GM12878 (cell line): ENCODE results near the gene FANCL. TPM values are rescaled to one million over a fixed set of nuclear protein-coding genes. Genes with fewer than 3 reads are reported as not detected.

Experiments used
- ATAC-seq: fragments of 200-7000 bp; cut with Tn5 transposase; 3 replicates; pipeline ENCODE4 v1.9.1; 2020; ENCODE audit warnings: mild to moderate bottlenecking, moderate library complexity
- BruUV-seq: library from RNA; stranded (reverse); fragments of 400-500 nt; replicated peaks from 2 replicates; lab custom pipeline; 2021; lab: Mats Ljungman, UMichigan
- CTCF ChIA-PET: fragments of 300-600 bp; sonication (Branson Sonifier 250); formaldehyde crosslinking; extraction: SDS; loops from one replicate; lab custom pipeline; 2021; ENCODE audit warnings: inconsistent platforms; lab: Yijun Ruan, JAX
- POLR2A ChIA-PET: fragments of 350-600 bp; formaldehyde crosslinking; extraction: SDS; loops from one replicate; lab custom pipeline; 2021; ENCODE audit warnings: inconsistent platforms; lab: Charles Lee
- RAD21 ChIA-PET: fragments of 300-600 bp; sonication (Branson Sonifier 250); formaldehyde crosslinking; loops from one replicate; lab custom pipeline; 2023; ENCODE audit warnings: antibody characterized with exemption; ENCODE audit not compliant: unreplicated experiment; lab: Charles Lee
- SMC1A ChIA-PET: fragments of 300-600 bp; sonication (Branson Sonifier 250); formaldehyde crosslinking; loops from one replicate; lab custom pipeline; 2023; ENCODE audit not compliant: unreplicated experiment, uncharacterized antibody; lab: Charles Lee
- DNase-seq: peaks from one replicate; pipeline ENCODE4 v3.0.0-alpha.2; 2011; ENCODE audit warnings: low read depth, low spot score
- FAIRE-seq: peaks from 3 replicates; lab custom pipeline; 2011; peaks lifted over from hg19 to GRCh38; lab: Jason Lieb, UNC
- H2AFZ ChIP-seq: 2 replicates; pipeline ENCODE4 v1.6.0; 2011; ENCODE audit warnings: low read depth, low read length, control low read depth; ENCODE audit not compliant: control insufficient read depth
- H3K27ac ChIP-seq: 2 replicates; pipeline ENCODE4 v1.5.1; 2011; ENCODE audit warnings: control low read depth; ENCODE audit not compliant: control insufficient read depth, insufficient read depth
- H3K27me3 ChIP-seq, 2 experiments: replicated peaks in 1 of 2; 2 replicates each; pipeline versions ENCODE4 v1.6.0 to v1.6.1; 2011; ENCODE audit warnings: low read length in 1 of 2; ENCODE audit not compliant: control insufficient read depth in 2 of 2, insufficient read depth in 2 of 2
- H3K36me3 ChIP-seq, 2 experiments: 2 replicates each; pipeline ENCODE4 v1.5.1; 2011; ENCODE audit warnings: low read length in 1 of 2; ENCODE audit not compliant: control insufficient read depth in 2 of 2, insufficient read depth in 2 of 2
- H3K4me1 ChIP-seq: 2 replicates; pipeline ENCODE4 v1.6.1; 2011; ENCODE audit warnings: mild to moderate bottlenecking, low read length, moderate library complexity, mixed read lengths; ENCODE audit not compliant: control insufficient read depth, insufficient read depth
- H3K4me2 ChIP-seq: 2 replicates; pipeline ENCODE4 v1.6.0; 2011; ENCODE audit warnings: control low read depth; ENCODE audit not compliant: control insufficient read depth, insufficient read depth
- H3K4me3 ChIP-seq: fragments of 200-600 bp; sonication (generic); 2 replicates; pipeline ENCODE4 v1.5.1; 2016
- H3K79me2 ChIP-seq: 2 replicates; pipeline ENCODE4 v1.6.0; 2011; ENCODE audit warnings: low read length; ENCODE audit not compliant: control insufficient read depth, insufficient read depth
- H3K9ac ChIP-seq: 2 replicates; pipeline ENCODE4 v1.8.0; 2011; ENCODE audit warnings: low read length, control low read depth, mixed read lengths; ENCODE audit not compliant: control insufficient read depth, insufficient read depth
- H3K9me3 ChIP-seq: replicated peaks from 3 replicates; pipeline ENCODE4 v1.5.1; 2011; ENCODE audit warnings: mild to moderate bottlenecking, low read length; ENCODE audit not compliant: control insufficient read depth, insufficient read depth
- H4K20me1 ChIP-seq: 2 replicates; pipeline ENCODE4 v1.6.0; 2011; ENCODE audit not compliant: control insufficient read depth, insufficient read depth
- ASH2L ChIP-seq: fragments of 300-600, 200-600 bp; sonication (generic); IDR thresholded peaks from 2 replicates; pipeline ENCODE4 v1.6.1; 2017; ENCODE audit warnings: low read depth, mild to moderate bottlenecking, borderline replicate concordance
- MXI1 ChIP-seq: fragments of 150-350 bp; IDR thresholded peaks from 2 replicates; pipeline ENCODE4 v1.6.1; 2011; ENCODE audit warnings: low read depth, mild to moderate bottlenecking, inconsistent platforms, low read length, improper control_type of control experiment
- POU2F2 ChIP-seq: IDR thresholded peaks from 3 replicates; pipeline ENCODE4 v1.6.1; 2011; ENCODE audit warnings: low read depth, mild to moderate bottlenecking, low read length, borderline replicate concordance
- WRNIP1 ChIP-seq: IDR thresholded peaks from 2 replicates; pipeline ENCODE4 v1.6.1; 2011; ENCODE audit warnings: low read depth, low read length, improper control_type of control experiment, borderline replicate concordance
- WGBS: methylation state at CpG from one replicate; pipeline ENCODE4 v1.1.6; 2016; ENCODE audit warnings: low lambda C conversion rate; ENCODE audit not compliant: insufficient replicate concordance, insufficient coverage; ENCODE audit errors: missing lambda C conversion rate; 5-methylcytosine and 5-hydroxymethylcytosine counted together
- in situ Hi-C: fragments of 300-500 bp; cut with MboI; formaldehyde crosslinking; loops from 9 replicates; pipeline ENCODE4 v1.14.3; 2018; ENCODE audit warnings: mixed read lengths
- intact Hi-C: fragments of 100-400 bp; cut with micrococcal nuclease; formaldehyde crosslinking; loops from one replicate; pipeline ENCODE4 v1.14.2; 2022; ENCODE audit not compliant: unreplicated experiment
- polyA plus RNA-seq, 11 experiments: library from polyadenylated mRNA; depleted of rRNA in 4 of 11; unstranded in 6 of 11; stranded (reverse) in 5 of 11; fragments of >200 nt; fragmentation: Nextera tagmentation in 4 of 11; fragmentation: Illumina TruSeq in 1 of 11; extraction: Ambion mirVana in 4 of 11; extraction: Trizol in 1 of 11; gene quantifications; 1 replicate in 1 of 11; 2 replicates in 10 of 11; pipeline versions ENCODE4 v1.2.1 to v1.2.3, GENCODE V29; 2011 to 2016; ENCODE audit warnings: inconsistent platforms in 2 of 11, missing spikeins in 2 of 11, low read depth in 1 of 11
- total RNA-seq, 4 experiments: library from RNA; depleted of rRNA in 3 of 4; stranded (reverse); fragments of >200 nt in 3 of 4; fragmentation: Illumina TruSeq in 1 of 4; extraction: Trizol in 1 of 4; gene quantifications; 2 replicates each; pipeline versions ENCODE4 v1.2.1 to v1.2.3, GENCODE V29; 2013 to 2021
- TF ChIP-seq, protein P1 (sequence below), 3 experiments: IDR thresholded peaks in 2 of 3; conservative IDR thresholded peaks in 1 of 3; 2 replicates each; pipeline ENCODE4 v1.5.1; 2011; ENCODE audit warnings: low read depth in 3 of 3, low read length in 3 of 3, mild to moderate bottlenecking in 3 of 3, control low read depth in 2 of 3, moderate library complexity in 2 of 3, inconsistent platforms in 1 of 3, mixed read lengths in 1 of 3; ENCODE audit not compliant: control insufficient read depth in 2 of 3, insufficient read depth in 1 of 3; ENCODE audit errors: extremely low read depth in 1 of 3
- TF ChIP-seq, protein P2 (sequence below): fragments of 450-650 bp; IDR thresholded peaks from 2 replicates; pipeline ENCODE4 v1.6.1; 2017; ENCODE audit warnings: mild to moderate bottlenecking, low read depth, inconsistent platforms; ENCODE audit not compliant: poor library complexity, severe bottlenecking

Gene FANCL
- total and polyA plus RNA-seq, 10 of the 15 experiments (the other 5 are each of a cell fraction or from before 2014, with no cell fraction given) = 30.8 to 90.5 (median 52.3) TPM

DNA sequence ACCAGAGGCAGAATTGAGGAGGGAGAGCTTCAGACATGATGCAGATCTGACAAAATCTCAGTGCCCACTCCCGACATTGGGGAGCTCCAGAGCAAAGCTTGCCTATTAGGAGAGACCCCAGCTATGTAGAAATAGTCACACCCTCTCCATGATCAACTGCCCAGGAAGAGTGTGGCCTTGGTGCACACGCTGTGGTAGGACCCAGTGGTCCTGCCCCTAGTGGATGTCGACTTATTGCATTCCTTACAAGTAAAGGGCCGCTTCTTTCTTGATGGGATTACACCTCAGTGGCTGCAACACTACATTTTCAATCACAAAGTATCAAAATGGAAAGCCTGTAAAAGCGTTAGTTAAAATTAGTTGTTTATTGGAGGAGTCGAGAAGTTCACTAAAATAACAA, 130.4 kb downstream of the FANCL start:
- DNase-seq (no peak), FAIRE-seq (no peak)
- BruUV-seq = no TSS peak
- H3K27me3 ChIP-seq = no peaks in the 10 kb centered on the region
- no peaks in the 10 kb centered on the region; the same call in 2 of the 3 replicates for H3K9me3 ChIP-seq
- H3K27ac ChIP-seq = no peak overlapping the region
- no peak overlapping the region for H2AFZ ChIP-seq
- no peak overlapping the region for H3K9ac ChIP-seq
- no peaks in the 10 kb centered on the region for H4K20me1 ChIP-seq
- whole genome bisulfite sequencing = 99% methylated on average over 6 of the region's 6 CpGs
- H3K4me3 ChIP-seq = no peak overlapping the region
- peaks cover 4 to 7% of the 10 kb centered on the region in 2 experiments; a peak in 2 of 4 replicates for H3K36me3 ChIP-seq
- in situ Hi-C loops = no loop called here
- intact Hi-C loops = no loop called here
- TF ChIP-seq, protein P1, sequence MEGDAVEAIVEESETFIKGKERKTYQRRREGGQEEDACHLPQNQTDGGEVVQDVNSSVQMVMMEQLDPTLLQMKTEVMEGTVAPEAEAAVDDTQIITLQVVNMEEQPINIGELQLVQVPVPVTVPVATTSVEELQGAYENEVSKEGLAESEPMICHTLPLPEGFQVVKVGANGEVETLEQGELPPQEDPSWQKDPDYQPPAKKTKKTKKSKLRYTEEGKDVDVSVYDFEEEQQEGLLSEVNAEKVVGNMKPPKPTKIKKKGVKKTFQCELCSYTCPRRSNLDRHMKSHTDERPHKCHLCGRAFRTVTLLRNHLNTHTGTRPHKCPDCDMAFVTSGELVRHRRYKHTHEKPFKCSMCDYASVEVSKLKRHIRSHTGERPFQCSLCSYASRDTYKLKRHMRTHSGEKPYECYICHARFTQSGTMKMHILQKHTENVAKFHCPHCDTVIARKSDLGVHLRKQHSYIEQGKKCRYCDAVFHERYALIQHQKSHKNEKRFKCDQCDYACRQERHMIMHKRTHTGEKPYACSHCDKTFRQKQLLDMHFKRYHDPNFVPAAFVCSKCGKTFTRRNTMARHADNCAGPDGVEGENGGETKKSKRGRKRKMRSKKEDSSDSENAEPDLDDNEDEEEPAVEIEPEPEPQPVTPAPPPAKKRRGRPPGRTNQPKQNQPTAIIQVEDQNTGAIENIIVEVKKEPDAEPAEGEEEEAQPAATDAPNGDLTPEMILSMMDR (IDR thresholded peaks at IDR 0.05 in 2 of 3, conservative IDR thresholded peaks at IDR 0.05 in 1 of 3; ENCODE audit: control insufficient read depth in 2 of 3, extremely low read depth in 1 of 3, insufficient read depth in 1 of 3, low read depth in 3 of 3, low read length in 3 of 3) = 0 out of 6 replicates have a peak, but pooled peaks of 1 of the 3 experiments have one; percentile 2
- no peak for TF ChIP-seq MXI1
- TF ChIP-seq, all 136 proteins: peak for 1
- CTCF ChIA-PET = no interaction called here
- POLR2A ChIA-PET = no interaction called here
- SMC1A ChIA-PET = no interaction called here
- Histone ChIP-seq H3K4me2 (no peak overlapping the region), H3K4me1 (no peaks in the 10 kb centered on the region), H3K79me2 (no peaks in the 10 kb centered on the region; the same call in 1 of the 2 replicates)
- no peak for ATAC-seq
- RAD21 ChIA-PET = no interaction called here

DNA sequence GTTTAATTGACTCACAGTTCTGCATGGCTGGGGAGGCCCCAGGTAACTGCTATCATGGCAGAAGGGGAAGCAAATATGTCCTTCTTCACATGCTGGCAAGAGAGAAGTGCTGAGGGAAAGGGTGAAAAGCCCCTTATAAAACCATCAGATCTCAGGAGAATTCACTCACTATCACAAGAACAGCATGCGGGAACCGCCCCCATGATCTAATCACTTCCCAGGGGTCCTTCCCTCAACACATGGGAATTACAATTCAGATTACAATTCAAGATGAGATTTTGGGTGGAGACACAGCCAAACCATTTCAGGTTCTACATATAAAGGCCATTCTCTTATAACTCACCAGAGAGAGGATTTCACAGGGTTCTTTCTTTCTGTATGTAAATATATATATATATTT, 131.6 kb downstream of the FANCL start:
- ChIA-PET RAD21 (no interaction called here), SMC1A (no interaction called here), POLR2A (no interaction called here)
- Histone ChIP-seq H3K9me3 (no peaks in the 10 kb centered on the region; the same call in 1 of the 3 replicates), H3K27ac (no peak overlapping the region), H3K27me3 (no peaks in the 10 kb centered on the region), H3K4me2 (no peak overlapping the region)
- in situ Hi-C loops = no loop called here
- ATAC-seq (no peak), DNase-seq (no peak), FAIRE-seq (no peak)
- BruUV-seq = no TSS peak
- 100% methylated on average over 2 of the region's 2 CpGs for WGBS
- no peak for TF ChIP-seq POU2F2
- TF ChIP-seq ASH2L = no peak
- no peak for TF ChIP-seq WRNIP1
- TF ChIP-seq, protein P2, sequence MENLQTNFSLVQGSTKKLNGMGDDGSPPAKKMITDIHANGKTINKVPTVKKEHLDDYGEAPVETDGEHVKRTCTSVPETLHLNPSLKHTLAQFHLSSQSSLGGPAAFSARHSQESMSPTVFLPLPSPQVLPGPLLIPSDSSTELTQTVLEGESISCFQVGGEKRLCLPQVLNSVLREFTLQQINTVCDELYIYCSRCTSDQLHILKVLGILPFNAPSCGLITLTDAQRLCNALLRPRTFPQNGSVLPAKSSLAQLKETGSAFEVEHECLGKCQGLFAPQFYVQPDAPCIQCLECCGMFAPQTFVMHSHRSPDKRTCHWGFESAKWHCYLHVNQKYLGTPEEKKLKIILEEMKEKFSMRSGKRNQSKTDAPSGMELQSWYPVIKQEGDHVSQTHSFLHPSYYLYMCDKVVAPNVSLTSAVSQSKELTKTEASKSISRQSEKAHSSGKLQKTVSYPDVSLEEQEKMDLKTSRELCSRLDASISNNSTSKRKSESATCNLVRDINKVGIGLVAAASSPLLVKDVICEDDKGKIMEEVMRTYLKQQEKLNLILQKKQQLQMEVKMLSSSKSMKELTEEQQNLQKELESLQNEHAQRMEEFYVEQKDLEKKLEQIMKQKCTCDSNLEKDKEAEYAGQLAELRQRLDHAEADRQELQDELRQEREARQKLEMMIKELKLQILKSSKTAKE = no peak
- TF ChIP-seq, all 136 proteins: peak for 0
- Histone ChIP-seq H3K79me2 (no peaks in the 10 kb centered on the region; the same call in 1 of the 2 replicates), H2AFZ (no peak overlapping the region), H4K20me1 (no peaks in the 10 kb centered on the region), H3K4me1 (no peaks in the 10 kb centered on the region), H3K36me3 (peaks cover 4 to 7% of the 10 kb centered on the region in 2 experiments; a peak in 2 of 4 replicates), H3K4me3 (no peak overlapping the region), H3K9ac (no peak overlapping the region)
- CTCF ChIA-PET = interaction anchor here (0.7 kb wide), 1 partner anchor 23 kb away, joined by 4 read pairs; no protein-coding TSS in a partner anchor
- intact Hi-C loops = no loop called here
